Right renal cortex interstitium (tissue), 3 donors: ENCODE data around the gene SPRR1A. TPM values are rescaled to one million over a fixed set of nuclear protein-coding genes. Genes with fewer than 3 reads are reported as not detected.

Experiments
- DNase-seq, 3 donors: peaks; one replicate each; pipeline ENCODE4 v3.0.0-alpha.2; 2013; ENCODE audit warnings: low read depth in 3 of 3, low spot score in 2 of 3
- polyA plus RNA-seq, 3 donors: library from polyadenylated mRNA; unstranded; fragments of 120-200 nt; gene quantifications; one replicate each; pipeline ENCODE4 v1.2.1, GENCODE V29; 2013; ENCODE audit not compliant: insufficient read length in 3 of 3

Gene SPRR1A
- polyA plus RNA-seq, 3 donors: not detected

- no peak for DNase-seq
Observed at GRCh38 chr1:153025797-153026196, 41.9 kb downstream of the SPRR1A start.

- no peak for DNase-seq
Observed at GRCh38 chr1:153028766-153029165, 44.9 kb downstream of the SPRR1A start.

GRCh38 chr1:153030895-153031294, 47.0 kb downstream of the SPRR1A start, which contains the start of gene SPRR1B:
Gene SPRR1B, plus strand, starts transcription at chr1:153031203. Its CDS starts 1,143 bp downstream, at chr1:153032346.
- no peak for DNase-seq

- no peak for DNase-seq
Observed at GRCh38 chr1:153032073-153032472, 48.2 kb downstream of the SPRR1A start.

GRCh38 chr1:153032677-153033308, 48.9 kb downstream of the SPRR1A start:
- no peak for DNase-seq

GRCh38 chr1:153035211-153035610, 51.3 kb downstream of the SPRR1A start:
- no peak for DNase-seq

Other genes with a start within 250 kb of the SPRR1A start
- not detected for gene KPRP, start 226.1 kb upstream of the SPRR1A start, polyA plus RNA-seq
- not detected for gene LCE1F, start 208.9 kb upstream of the SPRR1A start, polyA plus RNA-seq
- gene LCE1E, start 197.8 kb upstream of the SPRR1A start, polyA plus RNA-seq: not detected
- gene LCE1D, start 187.4 kb upstream of the SPRR1A start, polyA plus RNA-seq: not detected
- gene LCE1C, start 177.4 kb upstream of the SPRR1A start, polyA plus RNA-seq: not detected
- gene LCE1B, start 172.1 kb upstream of the SPRR1A start, polyA plus RNA-seq: not detected
- not detected for gene LCE1A, start 156.6 kb upstream of the SPRR1A start, polyA plus RNA-seq
- gene LCE6A, start 141.2 kb upstream of the SPRR1A start, polyA plus RNA-seq: not detected
- gene LCE7A, start 124.1 kb upstream of the SPRR1A start, polyA plus RNA-seq: not detected
- gene SMCP, start 105.8 kb upstream of the SPRR1A start, polyA plus RNA-seq: not detected
- gene IVL, start 75.5 kb upstream of the SPRR1A start, polyA plus RNA-seq: under 1 TPM in 2 of 3 donors, not detected in 1; 0.21 to 0.42 TPM
- not detected for gene SPRR5, start 36.9 kb upstream of the SPRR1A start, polyA plus RNA-seq
- not detected for gene SPRR4, start 13.4 kb upstream of the SPRR1A start, polyA plus RNA-seq
- under 1 TPM in 1 of 3 donors, not detected in 2; 0.21 TPM for gene SPRR3, start 17.7 kb downstream of the SPRR1A start, polyA plus RNA-seq
- gene SPRR1B, start 47.1 kb downstream of the SPRR1A start, polyA plus RNA-seq: not detected
- not detected for gene SPRR2D, start 57.0 kb downstream of the SPRR1A start, polyA plus RNA-seq
- gene SPRR2A, start 73.4 kb downstream of the SPRR1A start, polyA plus RNA-seq: not detected
- not detected for gene SPRR2B, start 87.5 kb downstream of the SPRR1A start, polyA plus RNA-seq
- not detected for gene SPRR2E, start 110.4 kb downstream of the SPRR1A start, polyA plus RNA-seq
- not detected for gene SPRR2F, start 129.4 kb downstream of the SPRR1A start, polyA plus RNA-seq
- not detected for gene SPRR2G, start 166.8 kb downstream of the SPRR1A start, polyA plus RNA-seq
- not detected for gene LELP1, start 219.3 kb downstream of the SPRR1A start, polyA plus RNA-seq
- gene PRR9, start 233.5 kb downstream of the SPRR1A start, polyA plus RNA-seq: not detected